NCI-H1048 (cell line): ENCODE data around the gene CCDC66.

Experiments used
- DNase-seq: peaks from one replicate; lab custom pipeline; 2025; lab: John Stamatoyannopoulos, UW

Gene CCDC66

GRCh38 chr3:56622381-56622780, 65.4 kb downstream of the CCDC66 start:
- no peak for DNase-seq

- no peak for DNase-seq
Observed at GRCh38 chr3:56624725-56625124, 67.8 kb downstream of the CCDC66 start.

- DNase-seq: no peak
Observed at GRCh38 chr3:56629047-56629446, 72.1 kb downstream of the CCDC66 start.

- DNase-seq: no peak
Observed at GRCh38 chr3:56629451-56629850, 72.5 kb downstream of the CCDC66 start.

- no peak for DNase-seq
Observed at GRCh38 chr3:56630966-56631365, 74.0 kb downstream of the CCDC66 start.

- no peak for DNase-seq
Observed at GRCh38 chr3:56633181-56633580, 76.2 kb downstream of the CCDC66 start.

GRCh38 chr3:56633602-56634535, 76.9 kb downstream of the CCDC66 start:
- no peak for DNase-seq

GRCh38 chr3:56645407-56645806, 88.4 kb downstream of the CCDC66 start:
- DNase-seq: no peak

GRCh38 chr3:56654460-56654859, 97.5 kb downstream of the CCDC66 start:
- no peak for DNase-seq

- no peak for DNase-seq
Observed at GRCh38 chr3:56655709-56656108, 98.7 kb downstream of the CCDC66 start.

GRCh38 chr3:56664823-56665222, 107.8 kb downstream of the CCDC66 start:
- no peak for DNase-seq

GRCh38 chr3:56667973-56668579, 111.1 kb downstream of the CCDC66 start:
- no peak for DNase-seq
